ENCODE results near the gene MVK.

GRCh38 chr12:109606320-109607028 is 32.9 kb downstream of the MVK start:
- TF ChIP-seq POLR2A (IDR thresholded peaks at IDR 0.05; ENCODE audit: low read depth) (no peak), CTCF (IDR thresholded peaks at IDR 0.05) (no peak), EP300 (IDR thresholded peaks at IDR 0.05) (no peak)

All from esophagus muscularis mucosa (tissue), 4 donors.